Measurements from ENCODE around the gene CNTN5. TPM values are rescaled to one million over a fixed set of nuclear protein-coding genes. Genes with fewer than 3 reads are reported as not detected.

Gene CNTN5
- total RNA-seq, 4 donors from 2014 or later = 0.16 TPM; not detected in 3

DNA sequence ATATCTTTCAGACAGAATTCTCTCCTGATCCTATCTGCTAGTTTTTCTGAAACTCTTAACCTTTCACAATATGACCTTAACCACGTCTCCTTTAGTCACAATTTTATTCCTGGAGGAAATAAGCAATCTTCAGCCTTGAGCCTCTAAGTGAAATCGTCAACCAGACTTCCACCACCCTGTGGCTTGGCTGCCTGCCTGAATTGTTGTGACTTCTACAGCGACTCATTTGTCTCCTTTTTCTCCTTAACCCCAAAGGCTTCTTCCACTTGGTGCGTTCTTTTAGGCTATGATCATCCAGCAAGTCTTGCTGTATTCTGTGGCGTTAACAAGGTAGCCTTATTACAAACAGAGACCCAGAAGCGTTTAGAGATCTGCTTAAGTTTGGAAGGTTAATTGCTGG lies 1131.2 kb downstream of the CNTN5 start:
- in situ Hi-C loops (cut with MboI; ENCODE audit: low sequenced_read_pairs in 4 of 4) = no loop called here
- Histone ChIP-seq H3K27me3 (no peaks in the 10 kb centered on the region), H3K4me3 (no peak overlapping the region), H3K4me1 (no peaks in the 10 kb centered on the region), H3K36me3 (no peaks in the 10 kb centered on the region), H3K9me3 (no peaks in the 10 kb centered on the region), H3K27ac (no peak overlapping the region)
- ATAC-seq (no peak), DNase-seq (peak in 1 of 2 donors; percentile 15)
- intact Hi-C loops (cut with DNase I; ENCODE audit: low total_unique reads) = no loop called here
- TF ChIP-seq, protein P1, sequence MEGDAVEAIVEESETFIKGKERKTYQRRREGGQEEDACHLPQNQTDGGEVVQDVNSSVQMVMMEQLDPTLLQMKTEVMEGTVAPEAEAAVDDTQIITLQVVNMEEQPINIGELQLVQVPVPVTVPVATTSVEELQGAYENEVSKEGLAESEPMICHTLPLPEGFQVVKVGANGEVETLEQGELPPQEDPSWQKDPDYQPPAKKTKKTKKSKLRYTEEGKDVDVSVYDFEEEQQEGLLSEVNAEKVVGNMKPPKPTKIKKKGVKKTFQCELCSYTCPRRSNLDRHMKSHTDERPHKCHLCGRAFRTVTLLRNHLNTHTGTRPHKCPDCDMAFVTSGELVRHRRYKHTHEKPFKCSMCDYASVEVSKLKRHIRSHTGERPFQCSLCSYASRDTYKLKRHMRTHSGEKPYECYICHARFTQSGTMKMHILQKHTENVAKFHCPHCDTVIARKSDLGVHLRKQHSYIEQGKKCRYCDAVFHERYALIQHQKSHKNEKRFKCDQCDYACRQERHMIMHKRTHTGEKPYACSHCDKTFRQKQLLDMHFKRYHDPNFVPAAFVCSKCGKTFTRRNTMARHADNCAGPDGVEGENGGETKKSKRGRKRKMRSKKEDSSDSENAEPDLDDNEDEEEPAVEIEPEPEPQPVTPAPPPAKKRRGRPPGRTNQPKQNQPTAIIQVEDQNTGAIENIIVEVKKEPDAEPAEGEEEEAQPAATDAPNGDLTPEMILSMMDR (IDR thresholded peaks at IDR 0.05 in 4 of 5, conservative IDR thresholded peaks at IDR 0.05 in 1 of 5) = no peak
- TF ChIP-seq POLR2A (IDR thresholded peaks at IDR 0.05) = no peak

DNA sequence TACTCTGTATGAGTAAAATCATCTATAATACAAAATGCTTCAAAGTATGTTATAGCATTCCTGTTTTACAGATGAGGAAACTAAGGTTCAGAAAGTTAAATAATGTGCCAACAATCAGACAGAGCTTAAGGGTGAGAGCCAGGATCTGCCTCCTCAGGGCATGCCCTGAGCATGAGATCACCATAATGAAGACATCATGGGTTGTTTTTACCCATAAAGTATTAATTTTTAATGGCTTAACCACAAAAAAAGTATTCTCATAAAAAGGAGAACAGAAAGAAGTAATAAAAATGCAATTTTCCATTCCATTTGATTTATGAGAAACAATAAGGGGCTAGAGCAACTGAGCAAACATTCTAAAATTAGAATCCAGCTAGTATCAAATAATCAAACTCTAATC lies 1132.0 kb downstream of the CNTN5 start:
- H3K36me3 ChIP-seq = no peaks in the 10 kb centered on the region
- ATAC-seq = no peak
- no peaks in the 10 kb centered on the region for H3K9me3 ChIP-seq
- intact Hi-C loops (cut with DNase I; ENCODE audit: low total_unique reads) (no loop called here), in situ Hi-C loops (cut with MboI; ENCODE audit: low sequenced_read_pairs in 4 of 4) (no loop called here)
- no peaks in the 10 kb centered on the region for H3K4me1 ChIP-seq
- H3K4me3 ChIP-seq = no peak overlapping the region
- H3K27ac ChIP-seq = no peak overlapping the region
- DNase-seq = no peak
- TF ChIP-seq, protein P1 (IDR thresholded peaks at IDR 0.05 in 4 of 5, conservative IDR thresholded peaks at IDR 0.05 in 1 of 5) = no peak
- TF ChIP-seq POLR2A (IDR thresholded peaks at IDR 0.05) = no peak
- H3K27me3 ChIP-seq = no peaks in the 10 kb centered on the region

DNA sequence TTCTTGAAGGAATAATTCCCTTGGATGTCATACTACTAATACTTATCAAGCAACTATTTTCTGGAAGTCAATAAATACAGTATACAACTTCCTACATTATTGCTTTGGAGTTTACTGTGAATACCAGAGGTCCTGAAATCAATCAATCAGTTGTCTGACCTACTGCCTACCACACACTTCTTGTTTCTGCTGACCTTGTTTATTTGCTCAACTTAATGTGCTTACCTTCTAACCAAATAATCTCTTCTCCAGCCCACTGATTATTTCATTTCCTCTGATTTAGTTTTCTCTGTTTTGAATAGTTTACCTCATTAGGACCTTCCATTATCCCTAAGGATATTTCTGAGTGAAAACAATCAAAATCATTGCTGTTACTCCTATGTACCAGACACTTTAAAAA lies 1142.7 kb downstream of the CNTN5 start:
- TF ChIP-seq POLR2A (IDR thresholded peaks at IDR 0.05) = no peak
- TF ChIP-seq, protein P1 (IDR thresholded peaks at IDR 0.05 in 4 of 5, conservative IDR thresholded peaks at IDR 0.05 in 1 of 5) = no peak
- DNase-seq = no peak
- intact Hi-C loops (cut with DNase I; ENCODE audit: low total_unique reads) = no loop called here

DNA sequence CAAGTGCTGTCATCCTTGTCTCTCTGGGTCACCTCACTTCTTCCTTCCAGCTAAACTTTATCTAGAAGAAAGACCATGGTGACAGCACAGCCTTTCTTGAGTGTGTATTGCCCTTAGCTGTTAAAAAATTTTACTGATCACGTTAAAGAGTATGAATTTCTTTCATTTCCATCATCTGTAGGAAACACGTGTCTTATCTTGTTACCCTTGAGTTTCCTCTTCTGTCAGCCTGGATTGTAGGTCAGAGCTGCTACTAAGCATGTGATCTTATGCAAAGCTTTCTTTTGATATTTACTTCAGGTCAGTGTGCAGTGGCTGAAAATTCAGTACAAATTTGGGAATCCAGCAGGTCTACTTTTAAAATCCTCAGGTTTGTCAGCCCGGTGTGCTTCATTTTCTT lies 1154.1 kb downstream of the CNTN5 start:
- ATAC-seq = no peak
- in situ Hi-C loops (cut with MboI; ENCODE audit: low sequenced_read_pairs in 4 of 4) (no loop called here), intact Hi-C loops (cut with DNase I; ENCODE audit: low total_unique reads) (no loop called here)
- no peaks in the 10 kb centered on the region for H3K9me3 ChIP-seq
- no peaks in the 10 kb centered on the region for H3K36me3 ChIP-seq
- H3K4me3 ChIP-seq = no peak overlapping the region
- no peaks in the 10 kb centered on the region for H3K27me3 ChIP-seq
- no peak overlapping the region for H3K27ac ChIP-seq
- no peaks in the 10 kb centered on the region for H3K4me1 ChIP-seq
- DNase-seq = no peak
- TF ChIP-seq, protein P1 (IDR thresholded peaks at IDR 0.05 in 4 of 5, conservative IDR thresholded peaks at IDR 0.05 in 1 of 5) = no peak
- TF ChIP-seq POLR2A (IDR thresholded peaks at IDR 0.05) = no peak

More for the DNA sequence above, 1142.7 kb downstream of the CNTN5 start:
- Histone ChIP-seq H3K4me1 (no peaks in the 10 kb centered on the region), H3K36me3 (no peaks in the 10 kb centered on the region), H3K27me3 (no peaks in the 10 kb centered on the region), H3K27ac (no peak overlapping the region), H3K9me3 (no peaks in the 10 kb centered on the region), H3K4me3 (no peak overlapping the region)
- no peak for ATAC-seq
- in situ Hi-C loops (cut with MboI; ENCODE audit: low sequenced_read_pairs in 4 of 4) = no loop called here

DNA sequence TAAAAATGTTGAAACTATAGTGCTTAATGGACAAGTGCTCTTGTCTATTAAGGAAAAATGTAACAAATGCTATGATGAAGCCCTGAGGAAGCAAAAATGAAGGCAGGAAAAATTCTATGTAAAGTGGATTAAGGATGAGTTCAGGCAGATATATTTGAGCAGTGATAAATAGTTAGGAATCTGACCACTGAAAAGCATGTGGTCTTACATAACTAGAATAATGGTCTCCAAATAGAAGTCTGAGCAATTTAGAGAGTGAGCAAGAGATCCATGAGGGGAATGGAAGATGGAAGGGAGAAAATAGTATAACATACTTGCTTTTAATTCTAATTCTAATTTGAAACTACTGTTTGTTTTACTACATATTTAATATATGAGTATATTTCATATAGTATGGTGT lies 1155.7 kb downstream of the CNTN5 start:
- Histone ChIP-seq H3K27me3 (no peaks in the 10 kb centered on the region), H3K9me3 (no peaks in the 10 kb centered on the region), H3K36me3 (no peaks in the 10 kb centered on the region), H3K4me1 (no peaks in the 10 kb centered on the region), H3K27ac (no peak overlapping the region), H3K4me3 (no peak overlapping the region)
- in situ Hi-C loops (cut with MboI; ENCODE audit: low sequenced_read_pairs in 4 of 4) = no loop called here
- intact Hi-C loops (cut with DNase I; ENCODE audit: low total_unique reads) = no loop called here
- DNase-seq = no peak
- ATAC-seq = no peak
- TF ChIP-seq POLR2A (IDR thresholded peaks at IDR 0.05) = no peak

Data from gastrocnemius medialis (tissue), 4 donors.